ENCODE measurements around the gene POLR1A.

DNA sequence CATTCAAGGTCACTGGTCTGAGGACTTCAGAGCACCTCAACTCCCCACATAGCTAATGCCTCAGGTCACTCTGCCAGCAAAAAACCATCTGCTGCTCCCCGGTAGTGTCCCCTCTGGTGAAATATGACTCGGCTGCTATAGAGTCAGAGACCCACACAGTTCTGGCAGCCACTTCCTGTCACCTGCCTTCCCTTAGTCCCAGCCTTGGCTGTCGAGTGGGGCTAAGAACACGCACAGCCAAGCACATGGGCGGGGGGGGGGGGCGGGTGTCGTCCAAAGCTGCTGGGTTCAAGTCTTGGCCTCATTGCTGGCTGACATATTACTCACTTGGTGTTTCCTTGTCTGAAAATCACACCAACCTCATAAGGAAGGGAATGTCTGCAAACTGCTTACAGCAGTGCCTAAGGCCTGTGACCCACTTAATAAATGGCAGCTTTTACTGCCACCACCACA is 37.5 kb downstream of the POLR1A start:
- TF ChIP-seq, protein P1, sequence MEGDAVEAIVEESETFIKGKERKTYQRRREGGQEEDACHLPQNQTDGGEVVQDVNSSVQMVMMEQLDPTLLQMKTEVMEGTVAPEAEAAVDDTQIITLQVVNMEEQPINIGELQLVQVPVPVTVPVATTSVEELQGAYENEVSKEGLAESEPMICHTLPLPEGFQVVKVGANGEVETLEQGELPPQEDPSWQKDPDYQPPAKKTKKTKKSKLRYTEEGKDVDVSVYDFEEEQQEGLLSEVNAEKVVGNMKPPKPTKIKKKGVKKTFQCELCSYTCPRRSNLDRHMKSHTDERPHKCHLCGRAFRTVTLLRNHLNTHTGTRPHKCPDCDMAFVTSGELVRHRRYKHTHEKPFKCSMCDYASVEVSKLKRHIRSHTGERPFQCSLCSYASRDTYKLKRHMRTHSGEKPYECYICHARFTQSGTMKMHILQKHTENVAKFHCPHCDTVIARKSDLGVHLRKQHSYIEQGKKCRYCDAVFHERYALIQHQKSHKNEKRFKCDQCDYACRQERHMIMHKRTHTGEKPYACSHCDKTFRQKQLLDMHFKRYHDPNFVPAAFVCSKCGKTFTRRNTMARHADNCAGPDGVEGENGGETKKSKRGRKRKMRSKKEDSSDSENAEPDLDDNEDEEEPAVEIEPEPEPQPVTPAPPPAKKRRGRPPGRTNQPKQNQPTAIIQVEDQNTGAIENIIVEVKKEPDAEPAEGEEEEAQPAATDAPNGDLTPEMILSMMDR (IDR thresholded peaks at IDR 0.05; ENCODE audit: poor library complexity) = no peak
- no peak for TF ChIP-seq EZH2 (IDR thresholded peaks at IDR 0.05; ENCODE audit: borderline replicate concordance)
